HG03280 (cell line): ENCODE measurements around the gene DCAF10.
"Not testable (repeated sequence)": the region's sequence is repeated elsewhere in the genome, so short reads cannot be mapped to it uniquely, and the experiment has no call there.

ENCODE experiments used
- ATAC-seq: cut with Tn5 transposase; IDR thresholded peaks from one replicate; pipeline ENCODE4 v1.9.1; 2021; ENCODE audit warnings: mild to moderate bottlenecking, moderate library complexity; ENCODE audit not compliant: unreplicated experiment

The DCAF10 gene

GRCh38 chr9:37788332-37788731 lies 12.3 kb upstream of the DCAF10 start:
- ATAC-seq, result no peak

GRCh38 chr9:37790096-37790495 lies 10.5 kb upstream of the DCAF10 start:
- no peak for ATAC-seq

- ATAC-seq, result no peak
Measured at GRCh38 chr9:37792122-37792521, 8.5 kb upstream of the DCAF10 start.

DNA sequence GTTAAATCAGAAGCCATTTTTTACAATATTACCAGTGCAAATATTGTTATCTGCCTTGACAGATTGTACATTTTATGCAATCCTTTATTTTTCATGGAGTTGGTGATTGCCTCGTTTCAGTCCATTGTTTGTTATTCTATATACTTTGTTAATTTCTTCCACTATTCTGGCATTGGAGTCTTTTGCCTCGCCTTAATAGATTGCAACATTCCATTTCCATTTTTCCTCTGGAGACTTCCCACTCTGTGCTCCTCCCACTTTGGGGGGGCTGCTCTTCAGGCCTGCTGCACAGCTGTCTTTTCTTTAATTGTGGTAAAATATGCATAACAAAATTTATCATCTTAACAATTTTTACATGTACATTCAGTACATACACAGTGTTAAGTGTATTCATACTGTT lies 4.4 kb upstream of the DCAF10 start:
- ATAC-seq, result no peak

- ATAC-seq, result no peak
Measured at GRCh38 chr9:37798677-37799076, 1.9 kb upstream of the DCAF10 start.

DNA sequence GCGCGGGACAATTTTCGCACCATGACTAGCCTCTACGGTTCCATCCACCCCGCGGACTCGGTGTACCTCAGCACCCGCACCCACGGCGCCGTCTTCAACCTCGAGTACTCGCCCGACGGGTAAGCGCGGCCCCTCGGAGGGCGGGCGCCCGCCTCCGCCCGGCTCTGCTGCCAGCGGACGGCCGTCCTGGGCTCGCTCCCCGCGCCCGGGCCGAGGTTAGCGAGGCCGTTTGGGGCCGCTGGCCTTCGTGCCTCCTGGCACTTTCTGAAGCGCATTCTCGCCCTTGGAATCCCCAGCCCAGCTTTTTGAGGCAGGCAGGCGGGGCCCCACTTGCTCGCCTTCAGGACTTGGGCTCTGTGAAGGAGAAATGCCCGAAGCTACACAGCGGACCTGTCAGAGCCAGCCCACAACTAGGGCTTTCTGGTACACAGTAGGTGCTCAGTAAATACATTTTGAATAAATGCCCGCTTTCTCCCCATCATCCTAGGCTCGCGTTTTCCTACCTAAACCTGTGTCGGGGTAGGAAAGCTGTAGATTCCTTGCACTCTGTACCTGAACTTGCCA lies 772 bp downstream of the DCAF10 start:
- peak; percentile 40 for ATAC-seq

- ATAC-seq, result no peak
Measured at GRCh38 chr9:37801959-37802711, 1.5 kb downstream of the DCAF10 start.

GRCh38 chr9:37806271-37806670 lies 5.7 kb downstream of the DCAF10 start:
- ATAC-seq, result no peak

DNA sequence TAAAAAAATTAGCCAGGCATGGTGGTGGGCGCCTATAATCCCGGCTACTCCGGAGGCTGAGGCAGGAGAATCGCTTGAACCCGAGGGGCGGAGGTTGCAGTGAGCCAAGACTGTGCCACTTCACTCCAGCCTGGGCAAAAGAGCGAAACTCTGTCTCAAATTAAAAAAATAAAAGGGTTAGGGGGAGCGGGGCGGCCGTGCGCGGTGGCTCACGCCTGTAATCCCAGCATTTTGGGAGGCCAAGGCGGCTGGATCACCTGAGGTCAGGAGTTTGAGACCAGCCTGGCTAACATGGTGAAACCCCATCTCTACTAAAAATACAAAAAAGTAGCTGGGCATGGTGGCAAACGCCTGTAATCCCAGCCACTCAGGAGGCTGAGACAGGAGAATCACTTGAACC lies 9.1 kb downstream of the DCAF10 start:
- not testable (repeated sequence) for ATAC-seq

DNA sequence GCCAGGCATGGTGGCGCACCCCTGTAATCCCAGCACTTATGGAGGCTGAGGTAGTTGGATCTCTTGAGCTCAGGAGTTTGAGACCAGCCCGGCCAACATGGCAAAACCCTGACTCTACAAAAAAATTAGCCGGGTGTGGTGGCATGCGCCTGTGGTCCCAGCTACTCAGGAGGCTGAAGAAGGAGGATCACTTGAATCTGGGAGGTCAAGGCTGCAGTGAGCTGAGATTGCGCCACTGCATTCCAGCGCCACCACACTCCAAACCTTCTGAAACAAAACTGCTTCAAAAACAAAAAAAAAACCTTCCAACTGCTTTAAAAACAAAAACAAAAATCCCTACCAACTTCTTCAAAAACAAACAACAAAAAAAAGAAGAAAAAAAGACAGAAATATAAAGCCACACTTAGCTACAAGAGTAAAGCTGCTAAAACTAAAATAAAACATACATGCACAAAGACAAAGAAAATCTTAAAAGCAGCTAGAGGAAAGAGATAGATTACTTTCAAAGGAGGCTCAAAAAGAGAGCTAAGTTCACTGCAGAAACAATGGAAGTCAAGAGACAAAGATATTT lies 11.4 kb downstream of the DCAF10 start:
- no peak for ATAC-seq

GRCh38 chr9:37812773-37813379 lies 12.3 kb downstream of the DCAF10 start:
- no peak for ATAC-seq

DNA sequence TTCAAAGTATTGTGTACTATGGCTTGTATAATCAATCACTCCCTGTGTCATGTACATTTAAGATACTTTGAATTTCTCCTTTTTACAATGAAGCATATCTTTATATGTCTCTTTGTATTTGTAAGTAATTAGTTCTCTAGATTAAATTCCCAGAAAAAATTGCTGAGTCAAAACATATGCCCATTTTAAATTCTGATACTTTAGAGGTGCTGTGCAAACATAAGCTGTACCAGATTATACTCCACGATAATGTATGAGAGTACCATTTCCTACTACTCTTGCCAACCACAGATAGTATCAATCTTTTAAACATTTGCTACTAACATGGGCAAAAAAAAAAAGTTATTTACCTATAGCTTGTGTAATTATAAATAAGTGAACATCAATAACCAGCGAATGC lies 18.3 kb downstream of the DCAF10 start:
- ATAC-seq, result no peak

DNA sequence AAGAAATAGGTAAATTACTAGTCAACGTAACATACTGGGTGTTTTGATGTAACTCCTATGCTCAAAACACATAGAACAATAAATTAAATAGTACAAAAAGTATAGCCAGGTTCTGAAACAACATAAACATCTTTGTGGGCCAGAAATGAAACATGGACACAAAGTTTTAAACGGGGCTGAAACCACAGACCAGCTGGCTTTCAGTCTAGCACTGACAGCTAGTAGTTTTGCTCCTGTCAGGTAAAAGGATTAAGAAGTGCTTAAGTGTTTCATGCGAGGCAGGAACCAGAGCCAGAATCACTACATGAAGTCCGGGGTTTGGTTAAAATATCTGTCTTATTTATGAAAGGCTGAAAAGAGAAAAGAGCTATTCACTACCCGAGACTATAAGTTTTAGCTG lies 19.5 kb downstream of the DCAF10 start:
- ATAC-seq, result peak; percentile 63

DNA sequence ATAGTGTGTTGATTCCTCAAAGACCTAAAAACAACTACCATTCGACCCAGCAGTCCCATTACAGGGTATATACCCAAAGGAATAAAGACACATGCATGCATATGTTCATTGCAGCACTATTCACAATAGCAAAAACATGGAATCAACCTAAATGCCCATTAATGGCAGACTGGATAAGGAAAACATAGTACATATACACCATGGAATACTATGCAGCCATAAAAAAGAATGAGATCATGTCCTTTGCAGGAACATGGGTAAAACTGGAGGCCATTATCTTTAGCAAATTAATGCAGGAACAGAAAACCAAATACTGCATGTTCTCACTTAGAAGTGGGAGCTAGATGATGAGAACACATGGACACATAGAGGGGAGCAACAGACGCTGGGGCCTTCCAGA lies 24.6 kb downstream of the DCAF10 start:
- not testable (repeated sequence) for ATAC-seq

GRCh38 chr9:37827483-37828165 lies 27.0 kb downstream of the DCAF10 start:
- ATAC-seq, result no peak

- no peak for ATAC-seq
Measured at GRCh38 chr9:37835821-37836220, 35.2 kb downstream of the DCAF10 start.

GRCh38 chr9:37836386-37836785 lies 35.8 kb downstream of the DCAF10 start:
- no peak for ATAC-seq

GRCh38 chr9:37839496-37840461 lies 39.2 kb downstream of the DCAF10 start:
- no peak for ATAC-seq

DNA sequence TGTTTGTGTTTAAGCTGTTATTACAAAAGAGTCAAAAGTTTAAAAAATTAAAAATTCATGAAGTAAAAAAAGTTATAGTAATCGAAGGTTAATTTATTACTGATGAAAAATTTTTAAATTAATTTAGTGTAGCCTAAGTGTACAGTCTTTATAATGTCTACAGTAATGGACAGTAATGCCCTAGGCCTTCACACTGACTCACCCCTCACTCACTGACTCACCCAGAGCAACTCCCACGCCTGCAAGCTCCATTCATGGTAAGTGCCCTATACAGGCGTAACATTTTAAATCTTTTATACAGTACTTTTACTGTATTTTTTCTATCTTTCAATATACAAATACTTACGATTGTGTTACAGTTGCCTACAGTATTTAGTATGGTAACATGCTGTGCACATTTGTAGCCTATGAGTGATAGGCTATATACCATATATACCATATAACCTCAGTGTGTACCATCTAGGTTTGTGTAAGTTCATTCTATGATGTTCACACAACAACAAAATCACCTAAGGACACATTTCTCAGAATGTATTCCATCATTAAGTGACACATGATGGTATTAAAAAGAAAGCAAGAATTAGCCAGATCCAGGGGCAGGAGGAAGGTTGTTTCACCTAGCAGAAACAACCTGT lies 40.1 kb downstream of the DCAF10 start:
- no peak for ATAC-seq

DNA sequence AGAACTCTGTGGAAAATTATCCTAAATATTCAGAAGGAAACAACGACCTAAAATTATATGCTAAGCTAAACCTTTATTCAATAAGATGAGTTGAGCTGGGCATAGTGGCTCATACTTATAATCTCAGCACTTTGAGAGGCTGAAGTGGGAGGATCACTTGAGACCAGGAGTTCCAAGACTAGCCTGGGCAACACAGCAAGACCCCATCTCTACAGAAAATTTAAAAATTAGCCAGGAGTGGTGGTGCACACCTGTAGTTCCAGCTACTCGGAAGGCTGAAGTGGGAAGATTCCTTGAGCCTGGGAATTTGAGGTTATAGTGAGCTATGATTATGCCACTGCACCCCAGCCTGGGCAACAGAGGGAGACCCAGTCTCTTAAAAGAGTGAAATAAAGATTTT lies 51.6 kb downstream of the DCAF10 start:
- no peak for ATAC-seq
